SU-DHL-6 (cell line): ENCODE measurements around the gene GRM3.

Source experiments
- H2AFZ ChIP-seq: fragments of 200-600 bp; sonication (generic); 2 replicates; pipeline ENCODE4 v1.6.1; 2014; ENCODE audit warnings: low read depth, mild to moderate bottlenecking, moderate library complexity, mixed read lengths, antibody characterized with exemption, low read length; ENCODE audit not compliant: severe bottlenecking
- H3F3A ChIP-seq: fragments of 200-600 bp; shearing (Covaris generic); 2 replicates; pipeline ENCODE4 v1.6.0; 2016; ENCODE audit warnings: antibody characterized with exemption, mild to moderate bottlenecking; ENCODE audit not compliant: insufficient read depth
- H3K27ac ChIP-seq: fragments of 200-600 bp; sonication (generic); 2 replicates; pipeline ENCODE4 v1.5.1; 2016; ENCODE audit warnings: low read depth, mild to moderate bottlenecking, low read length, moderate library complexity, mixed read lengths
- H3K27me3 ChIP-seq: fragments of 200-600 bp; sonication (generic), shearing (Covaris generic); 2 replicates; pipeline ENCODE4 v1.6.0; 2014; ENCODE audit warnings: mild to moderate bottlenecking, low read length
- H3K36me3 ChIP-seq: fragments of 200-600 bp; sonication (generic); 2 replicates; pipeline ENCODE4 v1.6.1; 2014; ENCODE audit warnings: mild to moderate bottlenecking, low read length, mixed read lengths
- H3K4me2 ChIP-seq: fragments of 300-600, 200-600 bp; shearing (Covaris generic), sonication (generic); 2 replicates; pipeline ENCODE4 v1.6.0; 2014; ENCODE audit warnings: low read length, low read depth, mild to moderate bottlenecking; ENCODE audit not compliant: poor library complexity, severe bottlenecking
- H3K4me3 ChIP-seq: fragments of 200-600 bp; sonication (generic); 2 replicates; pipeline ENCODE4 v1.5.1; 2014; ENCODE audit warnings: antibody characterized with exemption, low read length, mild to moderate bottlenecking, mixed read lengths; ENCODE audit not compliant: insufficient read depth, poor library complexity, severe bottlenecking
- H3K79me2 ChIP-seq: fragments of 200-600 bp; sonication (generic); 2 replicates; pipeline ENCODE4 v1.6.1; 2014; ENCODE audit warnings: mild to moderate bottlenecking, low read length, moderate library complexity; ENCODE audit not compliant: insufficient read depth
- H3K9ac ChIP-seq: fragments of 200-600 bp; sonication (generic); 2 replicates; pipeline ENCODE4 v1.7.0; 2014; ENCODE audit warnings: mild to moderate bottlenecking, low read length
- H3K9me2 ChIP-seq: fragments of 200-600 bp; sonication (generic); replicated peaks from 2 replicates; pipeline ENCODE4 v1.6.1; 2014; ENCODE audit warnings: low read length; ENCODE audit not compliant: insufficient read depth
- H3K9me3 ChIP-seq: fragments of 200-600 bp; sonication (generic); 2 replicates; pipeline ENCODE4 v1.6.1; 2014; ENCODE audit warnings: low read length, mixed read lengths; ENCODE audit not compliant: insufficient read depth
- H4K20me1 ChIP-seq: fragments of 200-600 bp; sonication (generic); 2 replicates; pipeline ENCODE4 v1.6.1; 2014; ENCODE audit warnings: low read depth, mild to moderate bottlenecking, antibody characterized with exemption, low read length, moderate library complexity, mixed read lengths
- EZH2phosphoT487 ChIP-seq: fragments of 200-600 bp; sonication (generic), shearing (Covaris generic); conservative IDR thresholded peaks from 2 replicates; pipeline ENCODE4 v1.6.1; 2018; ENCODE audit warnings: mild to moderate bottlenecking, antibody characterized with exemption, low read length, moderate library complexity, mixed read lengths
- TF ChIP-seq, protein P1 (sequence below): fragments of 200-600 bp; sonication (generic); IDR thresholded peaks from one replicate; pipeline ENCODE4 v1.5.1; 2017; ENCODE audit warnings: antibody characterized with exemption, mild to moderate bottlenecking, low read length, moderate library complexity; ENCODE audit not compliant: insufficient read depth, poor library complexity, severe bottlenecking

GRM3 gene

DNA sequence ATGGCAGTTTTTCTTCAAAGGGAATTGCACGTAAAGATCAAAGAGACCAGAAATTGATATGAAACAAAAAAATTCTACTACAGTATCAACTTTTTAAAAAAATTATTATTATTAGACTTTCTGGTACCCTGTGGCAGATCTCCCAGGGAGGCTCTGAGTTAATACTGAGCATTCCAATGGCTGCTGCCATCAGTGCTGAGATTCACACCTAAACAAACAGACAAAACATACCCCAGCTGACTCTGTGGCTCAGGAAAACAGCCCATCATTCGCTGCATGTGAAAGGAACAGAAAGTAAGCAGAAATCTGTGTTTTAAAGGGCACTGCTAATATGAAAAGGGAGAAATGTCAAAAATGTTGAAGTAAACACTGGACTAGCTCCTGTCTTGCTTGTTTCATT, 118.4 kb downstream of the GRM3 start:
- no peaks in the 10 kb centered on the region for H3K9me2 ChIP-seq

GRCh38 chr7:86765931-86766330, 122.2 kb downstream of the GRM3 start:
- Histone ChIP-seq H3K27ac (no peak overlapping the region), H3K36me3 (no peaks in the 10 kb centered on the region), H3K4me3 (no peak overlapping the region), H3K27me3 (no peaks in the 10 kb centered on the region), H3K79me2 (no peaks in the 10 kb centered on the region), H4K20me1 (no peaks in the 10 kb centered on the region), H3F3A (no peaks in the 10 kb centered on the region), H3K9me2 (no peaks in the 10 kb centered on the region), H3K9me3 (no peaks in the 10 kb centered on the region), H2AFZ (no peak overlapping the region), H3K4me2 (no peak overlapping the region), H3K9ac (no peak overlapping the region)
- TF ChIP-seq, protein P1, sequence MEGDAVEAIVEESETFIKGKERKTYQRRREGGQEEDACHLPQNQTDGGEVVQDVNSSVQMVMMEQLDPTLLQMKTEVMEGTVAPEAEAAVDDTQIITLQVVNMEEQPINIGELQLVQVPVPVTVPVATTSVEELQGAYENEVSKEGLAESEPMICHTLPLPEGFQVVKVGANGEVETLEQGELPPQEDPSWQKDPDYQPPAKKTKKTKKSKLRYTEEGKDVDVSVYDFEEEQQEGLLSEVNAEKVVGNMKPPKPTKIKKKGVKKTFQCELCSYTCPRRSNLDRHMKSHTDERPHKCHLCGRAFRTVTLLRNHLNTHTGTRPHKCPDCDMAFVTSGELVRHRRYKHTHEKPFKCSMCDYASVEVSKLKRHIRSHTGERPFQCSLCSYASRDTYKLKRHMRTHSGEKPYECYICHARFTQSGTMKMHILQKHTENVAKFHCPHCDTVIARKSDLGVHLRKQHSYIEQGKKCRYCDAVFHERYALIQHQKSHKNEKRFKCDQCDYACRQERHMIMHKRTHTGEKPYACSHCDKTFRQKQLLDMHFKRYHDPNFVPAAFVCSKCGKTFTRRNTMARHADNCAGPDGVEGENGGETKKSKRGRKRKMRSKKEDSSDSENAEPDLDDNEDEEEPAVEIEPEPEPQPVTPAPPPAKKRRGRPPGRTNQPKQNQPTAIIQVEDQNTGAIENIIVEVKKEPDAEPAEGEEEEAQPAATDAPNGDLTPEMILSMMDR, result no peak
- TF ChIP-seq EZH2phosphoT487, result no peak

More for the DNA sequence above, 118.4 kb downstream of the GRM3 start:
- no peaks in the 10 kb centered on the region for H3K79me2 ChIP-seq
- H3K9ac ChIP-seq, result no peak overlapping the region
- H3K27me3 ChIP-seq, result no peaks in the 10 kb centered on the region
- no peak overlapping the region for H3K4me2 ChIP-seq
- H2AFZ ChIP-seq, result no peak overlapping the region
- no peaks in the 10 kb centered on the region for H4K20me1 ChIP-seq
- H3K27ac ChIP-seq, result no peak overlapping the region
- no peaks in the 10 kb centered on the region for H3K36me3 ChIP-seq
- H3F3A ChIP-seq, result no peaks in the 10 kb centered on the region
- H3K4me3 ChIP-seq, result no peak overlapping the region
- TF ChIP-seq EZH2phosphoT487, result no peak
- TF ChIP-seq, protein P1, result no peak
- H3K9me3 ChIP-seq, result no peaks in the 10 kb centered on the region

GRCh38 chr7:86768394-86768793, 124.7 kb downstream of the GRM3 start:
- no peaks in the 10 kb centered on the region for H3K9me3 ChIP-seq
- H2AFZ ChIP-seq, result no peak overlapping the region
- no peaks in the 10 kb centered on the region for H3K27me3 ChIP-seq
- no peak overlapping the region for H3K4me2 ChIP-seq
- TF ChIP-seq, protein P1, result no peak
- TF ChIP-seq EZH2phosphoT487, result no peak
- no peaks in the 10 kb centered on the region for H3K79me2 ChIP-seq
- H4K20me1 ChIP-seq, result no peaks in the 10 kb centered on the region
- H3K9ac ChIP-seq, result no peak overlapping the region
- no peaks in the 10 kb centered on the region for H3F3A ChIP-seq
- no peak overlapping the region for H3K4me3 ChIP-seq
- no peaks in the 10 kb centered on the region for H3K36me3 ChIP-seq
- H3K27ac ChIP-seq, result no peak overlapping the region
- H3K9me2 ChIP-seq, result no peaks in the 10 kb centered on the region
